Activated CD8-positive, alpha-beta memory T cell treated with anti-CD3 and anti-CD28 coated beads, Interleukin-2, amount 50 U/mL, for 24 hours (primary cell): ENCODE measurements around the gene ENPEP.

Experiments used
- DNase-seq: peaks from one replicate; pipeline ENCODE4 v3.0.0-alpha.2; 2020; ENCODE audit errors: extremely low read depth

Gene ENPEP

GRCh38 chr4:110609044-110609750 lies 133.2 kb downstream of the ENPEP start:
- no peak for DNase-seq

DNA sequence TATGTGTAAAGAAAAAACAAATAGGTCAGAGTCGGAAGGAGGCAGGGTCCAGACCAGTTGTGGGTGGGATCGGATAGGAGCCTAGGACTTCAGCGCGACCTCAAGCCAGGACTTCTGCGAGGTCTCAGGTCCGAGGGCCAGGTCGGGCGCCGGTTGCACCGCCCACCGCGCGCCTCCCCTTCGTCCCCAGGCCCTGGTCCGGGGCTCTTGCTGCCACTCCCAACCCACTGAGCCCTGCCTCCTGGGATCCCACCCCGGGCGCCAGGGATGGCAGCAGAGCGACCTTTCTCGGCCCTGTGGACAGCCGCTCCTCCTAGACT lies 134.6 kb downstream of the ENPEP start:
- no peak for DNase-seq

- DNase-seq = no peak
Measured at GRCh38 chr4:110610940-110611831, 135.2 kb downstream of the ENPEP start.

GRCh38 chr4:110611968-110612447 lies 136.1 kb downstream of the ENPEP start:
- no peak for DNase-seq

DNA sequence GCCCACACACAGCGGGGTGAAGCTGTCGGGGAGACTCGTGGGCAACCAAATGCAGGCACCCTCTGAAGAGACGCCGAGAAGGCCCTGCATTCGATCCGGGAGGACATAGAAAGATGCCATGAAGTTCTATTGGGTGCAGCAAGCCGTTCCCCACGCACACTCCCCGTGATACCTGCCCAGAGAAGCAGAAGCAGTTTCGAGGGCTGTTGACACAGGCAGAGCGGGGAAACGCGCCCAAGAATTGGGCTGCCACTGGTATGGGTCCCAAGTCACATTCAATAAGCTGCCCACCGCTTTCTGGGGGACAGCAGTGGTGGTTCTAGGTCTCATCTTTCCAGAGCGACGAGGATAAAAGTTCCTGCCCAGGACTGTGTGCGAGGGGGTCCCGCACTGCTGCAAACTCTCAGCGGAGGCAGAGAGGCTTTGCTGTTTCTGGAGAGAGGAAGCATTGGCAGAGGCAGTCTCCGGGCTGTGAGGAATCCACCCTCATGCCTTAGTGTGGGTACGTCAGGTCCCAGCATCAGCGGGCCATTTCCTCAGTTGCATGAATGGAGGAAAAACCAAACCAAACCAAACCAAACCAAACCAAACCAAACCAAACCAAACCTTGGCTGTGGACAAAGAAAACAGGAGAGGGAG lies 136.8 kb downstream of the ENPEP start:
- DNase-seq = no peak

GRCh38 chr4:110613745-110614144 lies 137.8 kb downstream of the ENPEP start:
- no peak for DNase-seq

- DNase-seq = no peak
Measured at GRCh38 chr4:110614173-110614963, 138.4 kb downstream of the ENPEP start.
